BJ (cell line): ENCODE data around the gene NFASC. TPM values are rescaled to one million over a fixed set of nuclear protein-coding genes. Genes with fewer than 3 reads are reported as not detected.

Experiments
- CTCF ChIA-PET: fragments of 350-600 bp; formaldehyde crosslinking; extraction: SDS; loops from one replicate; lab custom pipeline; 2021; ENCODE audit warnings: antibody characterized with exemption, inconsistent platforms; lab: Yijun Ruan, JAX
- POLR2A ChIA-PET: fragments of 300-600 bp; sonication (Branson Sonifier 250); formaldehyde crosslinking; extraction: SDS; loops from one replicate; lab custom pipeline; 2021; ENCODE audit warnings: antibody characterized with exemption; lab: Charles Lee
- DNase-seq: peaks from one replicate; pipeline ENCODE4 v3.0.0-alpha.2; 2011; ENCODE audit warnings: low read depth
- H3K27me3 ChIP-seq: 2 replicates; pipeline ENCODE4 v1.6.0; 2011; ENCODE audit warnings: low read length; ENCODE audit not compliant: control insufficient read depth, insufficient read depth
- H3K36me3 ChIP-seq: 2 replicates; pipeline ENCODE4 v1.5.1; 2011; ENCODE audit warnings: low read length; ENCODE audit not compliant: control insufficient read depth, insufficient read depth
- H3K4me3 ChIP-seq: 2 replicates; pipeline ENCODE4 v1.5.1; 2011; ENCODE audit warnings: low read depth, mild to moderate bottlenecking, control low read depth, low read length
- CTCF ChIP-seq: IDR thresholded peaks from 2 replicates; pipeline ENCODE4 v1.5.1; 2011; ENCODE audit warnings: low read depth, mild to moderate bottlenecking, control low read depth, inconsistent platforms, low read length, moderate library complexity; ENCODE audit not compliant: insufficient read depth
- polyA plus RNA-seq: library from polyadenylated mRNA; depleted of rRNA; stranded (reverse); fragments of >200 nt; gene quantifications from 2 replicates; pipeline ENCODE4 v1.2.3, GENCODE V29; 2011

Gene NFASC
- polyA plus RNA-seq, 1 experiment, result 10.9 TPM

GRCh38 chr1:205045146-205045545 lies 174.5 kb downstream of the NFASC start:
- no peak for TF ChIP-seq CTCF
- ChIA-PET CTCF (interaction anchor here (1.9 kb wide), 1 partner anchor 17 kb away, joined by 4 read pairs; no protein-coding TSS in a partner anchor), POLR2A (no interaction called here)
- DNase-seq, result no peak
- Histone ChIP-seq H3K27me3 (peaks cover 46% of the 10 kb centered on the region), H3K4me3 (no peak overlapping the region), H3K36me3 (no peaks in the 10 kb centered on the region)

GRCh38 chr1:205046870-205047269 lies 176.2 kb downstream of the NFASC start:
- Histone ChIP-seq H3K4me3 (no peak overlapping the region), H3K36me3 (no peaks in the 10 kb centered on the region), H3K27me3 (peaks cover 39% of the 10 kb centered on the region)
- DNase-seq, result no peak
- no peak for TF ChIP-seq CTCF
- ChIA-PET CTCF (interaction anchor here (1.4 kb wide), 1 partner anchor 57 kb away, joined by 4 read pairs; no protein-coding TSS in a partner anchor), POLR2A (no interaction called here)

GRCh38 chr1:205047764-205048231 lies 177.1 kb downstream of the NFASC start:
- DNase-seq, result no peak
- POLR2A ChIA-PET, result no interaction called here
- Histone ChIP-seq H3K36me3 (no peaks in the 10 kb centered on the region), H3K4me3 (no peak overlapping the region), H3K27me3 (peaks cover 41% of the 10 kb centered on the region)
- CTCF ChIA-PET, result interaction anchor here (0.7 to 1.9 kb wide), 4 partner anchors 14 to 214 kb away, joined by 3 to 12 read pairs (median 4); no protein-coding TSS in a partner anchor
- no peak for TF ChIP-seq CTCF

- ChIA-PET POLR2A (no interaction called here), CTCF (interaction anchor here (0.7 to 1.9 kb wide), 5 partner anchors 14 to 243 kb away, joined by 3 to 12 read pairs (median 3); no protein-coding TSS in a partner anchor)
- Histone ChIP-seq H3K27me3 (peaks cover 41% of the 10 kb centered on the region), H3K36me3 (no peaks in the 10 kb centered on the region), H3K4me3 (no peak overlapping the region)
- no peak for DNase-seq
- TF ChIP-seq CTCF, result no peak
Observed at GRCh38 chr1:205048382-205048781, 177.7 kb downstream of the NFASC start.

- no peak for TF ChIP-seq CTCF
- Histone ChIP-seq H3K27me3 (peaks cover 38% of the 10 kb centered on the region), H3K4me3 (no peak overlapping the region), H3K36me3 (no peaks in the 10 kb centered on the region)
- no peak for DNase-seq
- ChIA-PET POLR2A (no interaction called here), CTCF (interaction anchor here (1.9 to 5.7 kb wide), 2 partner anchors 12 to 13 kb away, joined by 12 to 52 read pairs; no protein-coding TSS in a partner anchor)
Observed at GRCh38 chr1:205049479-205049878, 178.8 kb downstream of the NFASC start.
